Effector CD4-positive, alpha-beta T cell (primary cell): ENCODE results near the gene SESN2.
"Not testable (repeated sequence)": the region's sequence is repeated elsewhere in the genome, so short reads cannot be mapped to it uniquely, and the experiment has no call there.

Experiments used
- DNase-seq: peaks from one replicate; pipeline ENCODE4 v3.0.0-alpha.2; 2020

SESN2 gene

DNA sequence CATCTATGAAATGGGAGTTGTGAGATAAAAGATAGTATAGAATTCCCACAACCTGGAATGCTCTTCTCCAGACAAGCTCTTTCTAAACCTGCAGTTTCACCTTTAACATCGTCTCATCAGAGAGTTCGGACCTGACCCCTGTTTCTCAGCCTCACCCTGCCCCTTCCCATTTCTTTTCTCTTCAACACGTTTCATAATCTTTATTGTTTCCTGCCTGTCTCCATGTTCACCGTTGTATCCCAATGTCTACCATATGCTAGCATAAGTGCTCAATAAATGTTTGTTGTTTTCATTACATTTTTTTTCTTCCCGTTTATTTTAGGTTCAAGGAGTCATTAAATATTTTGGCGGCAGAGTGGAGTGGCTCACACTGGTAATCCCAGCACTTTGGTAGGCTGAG is 32.4 kb downstream of the SESN2 start:
- DNase-seq = no peak

DNA sequence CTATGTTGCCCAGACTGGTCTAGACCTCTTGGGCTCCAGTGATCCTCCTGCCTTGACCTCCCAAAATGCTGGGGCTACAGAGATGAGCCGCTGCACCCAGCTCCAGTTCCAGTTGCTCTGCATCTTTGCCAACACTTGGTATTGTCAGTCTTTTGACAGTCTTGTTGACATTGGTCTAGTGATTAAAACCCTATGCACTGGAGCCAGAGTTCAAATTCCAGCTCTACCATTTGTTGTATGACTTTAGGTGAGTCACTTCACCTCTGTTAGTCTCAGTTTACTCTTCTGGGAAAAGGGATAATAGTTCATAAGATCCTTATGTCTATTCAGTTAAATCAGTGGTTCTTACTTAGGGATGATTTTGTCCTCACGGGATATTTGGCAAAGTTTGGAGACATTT is 36.6 kb downstream of the SESN2 start:
- DNase-seq = no peak

GRCh38 chr1:28296401-28297261 is 37.3 kb downstream of the SESN2 start:
- no peak for DNase-seq

- DNase-seq = no peak
Measured at GRCh38 chr1:28297826-28298225, 38.5 kb downstream of the SESN2 start.

GRCh38 chr1:28298438-28298837 is 39.1 kb downstream of the SESN2 start:
- DNase-seq = no peak

GRCh38 chr1:28301368-28302174 is 42.3 kb downstream of the SESN2 start:
- no peak for DNase-seq

- DNase-seq = no peak
Measured at GRCh38 chr1:28302247-28302646, 42.9 kb downstream of the SESN2 start.

DNA sequence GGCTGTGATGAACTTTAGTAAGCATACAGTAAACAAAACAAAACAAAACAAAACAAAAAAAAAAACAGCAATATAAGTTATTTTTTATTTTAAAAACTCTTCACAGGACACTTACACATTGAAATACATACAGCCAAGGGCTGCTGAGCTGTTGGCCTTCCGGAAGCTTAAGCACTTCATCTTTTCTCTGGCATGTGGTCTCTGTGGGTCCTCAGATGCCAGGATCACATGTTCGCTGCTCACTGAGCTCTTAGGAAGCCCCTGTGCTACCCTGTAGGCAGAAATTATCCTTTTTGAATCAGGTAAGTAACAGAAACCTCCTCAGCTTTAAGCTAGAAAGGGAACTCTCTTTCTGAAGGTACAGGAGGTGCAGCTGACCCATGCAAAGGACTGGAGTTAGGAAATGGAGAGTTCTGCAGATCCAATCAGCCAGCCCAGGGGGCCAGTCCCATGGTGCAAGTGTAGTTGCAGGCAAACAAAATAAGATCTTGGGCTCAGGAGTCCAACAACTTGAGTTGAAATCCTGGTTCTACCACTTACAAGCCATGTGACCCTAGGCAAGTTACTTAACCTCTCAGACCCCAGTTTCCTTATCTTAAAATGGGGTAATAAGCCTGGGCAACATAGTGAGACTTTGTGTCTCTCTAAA is 47.1 kb downstream of the SESN2 start:
- no peak for DNase-seq

DNA sequence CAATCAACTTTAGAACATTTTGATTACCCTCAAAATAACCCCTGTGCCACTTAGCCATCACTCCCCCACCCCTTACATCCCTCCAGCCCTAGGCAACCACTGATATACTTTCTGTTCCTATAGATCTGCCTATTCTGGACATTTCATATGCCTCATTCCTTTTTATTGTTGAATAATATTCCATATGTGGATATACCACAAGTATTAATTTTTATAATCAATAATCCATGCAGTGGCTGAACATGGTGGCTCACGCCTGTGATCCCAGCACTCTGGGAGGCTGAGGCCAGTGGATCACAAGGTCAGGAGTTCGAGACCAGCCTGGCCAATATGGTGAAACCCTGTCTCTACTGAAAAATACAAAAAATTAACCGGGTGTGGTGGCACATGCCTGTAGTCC is 49.4 kb downstream of the SESN2 start:
- DNase-seq = no peak

GRCh38 chr1:28309702-28310101 is 50.4 kb downstream of the SESN2 start:
- no peak for DNase-seq

DNA sequence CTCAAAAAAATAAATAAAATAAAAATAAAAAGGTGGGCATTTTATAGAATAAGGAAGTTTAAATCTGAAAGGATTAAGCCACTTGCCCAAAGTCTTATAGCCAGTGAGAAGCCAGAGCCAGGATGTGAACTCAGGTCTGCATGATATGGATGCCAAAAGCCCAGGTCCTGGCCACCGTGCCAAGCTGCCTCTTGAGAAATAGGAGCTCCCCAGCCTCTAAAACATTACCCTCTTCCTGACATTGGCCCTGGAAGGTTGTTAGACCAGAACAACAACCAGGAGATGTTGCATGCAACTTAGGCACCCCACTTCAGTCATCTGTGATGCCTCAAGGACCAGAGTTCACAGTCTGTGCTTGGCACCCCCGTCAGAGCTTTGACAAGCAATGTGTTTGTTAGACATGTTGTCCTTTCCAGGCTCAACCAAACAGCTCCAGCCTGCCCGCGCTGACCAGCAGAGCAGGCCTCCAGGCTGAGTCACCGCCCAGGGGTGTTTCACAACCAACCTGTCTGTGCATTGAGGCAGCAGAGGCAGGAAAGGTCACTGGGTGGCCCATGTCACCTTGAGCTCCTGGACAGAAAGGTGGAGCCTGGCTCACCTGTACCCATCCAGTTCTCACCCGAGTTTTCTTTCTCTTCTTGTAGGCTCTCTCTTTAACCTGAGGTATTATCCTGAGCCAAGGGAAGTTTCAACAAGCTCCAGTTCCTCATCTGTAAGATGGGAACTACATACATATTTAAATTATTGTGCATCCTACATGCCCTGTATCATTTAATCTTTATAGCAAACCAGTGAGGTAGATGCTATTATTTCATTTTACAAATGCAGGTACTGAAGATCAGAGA is 54.6 kb downstream of the SESN2 start:
- no peak for DNase-seq

- no peak for DNase-seq
Measured at GRCh38 chr1:28314547-28314941, 55.2 kb downstream of the SESN2 start.

DNA sequence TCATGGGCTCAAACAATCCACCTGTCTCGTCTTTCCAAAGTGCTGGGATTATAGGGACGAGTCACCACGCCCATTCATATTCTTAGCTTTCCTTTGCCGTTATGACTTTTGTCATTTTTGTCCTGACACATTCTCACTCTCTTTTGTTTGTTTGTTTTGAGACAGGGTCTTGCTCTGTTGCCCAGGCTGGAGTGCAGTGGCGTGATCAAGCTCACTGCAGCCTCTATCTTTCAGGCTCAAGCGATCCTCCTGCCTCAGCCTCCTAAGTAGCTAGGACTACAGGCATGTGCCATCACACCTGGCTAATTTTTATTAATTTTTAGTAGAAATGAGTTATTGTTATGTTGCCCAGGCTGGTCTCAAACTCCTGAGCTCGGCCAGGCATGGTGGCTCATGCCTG is 57.7 kb downstream of the SESN2 start:
- no peak for DNase-seq

DNA sequence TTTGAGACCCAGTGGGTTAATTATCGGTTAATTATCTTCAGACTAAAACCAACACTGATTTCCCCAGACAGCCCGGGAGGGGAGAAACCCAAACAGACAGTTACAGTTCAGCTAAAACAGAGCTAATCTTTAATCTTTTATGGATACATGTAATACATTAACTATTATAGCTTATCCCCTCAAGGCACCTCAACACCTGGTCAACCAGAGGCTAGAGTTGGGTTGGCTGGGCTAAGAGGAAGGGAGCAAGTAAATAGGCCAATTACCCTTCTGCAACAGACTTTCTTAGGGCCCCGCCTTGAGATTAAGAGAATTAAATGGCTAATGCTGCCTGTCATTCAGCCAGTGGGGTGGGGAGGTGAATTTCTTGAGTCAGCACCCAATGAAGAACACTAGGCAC is 62.9 kb downstream of the SESN2 start:
- DNase-seq = no peak

DNA sequence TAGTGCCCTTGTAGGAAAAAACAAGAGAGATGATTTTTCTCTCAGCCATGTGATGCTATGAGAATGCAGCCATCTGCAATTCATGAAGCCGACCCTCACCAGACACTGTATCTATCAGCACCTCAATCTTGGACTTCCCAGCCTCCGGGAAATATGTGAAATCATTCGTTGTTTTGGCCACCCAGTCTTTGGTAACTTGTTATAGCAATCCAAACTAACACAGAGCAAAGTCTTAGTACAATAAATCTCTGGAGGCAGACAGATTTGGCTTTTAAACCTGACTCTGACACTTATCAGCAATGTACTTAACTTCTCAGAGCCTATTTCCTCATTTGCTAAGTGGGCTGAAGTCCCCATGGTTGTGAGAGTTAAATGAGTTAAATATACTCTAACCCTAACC is 64.4 kb downstream of the SESN2 start:
- no peak for DNase-seq

DNA sequence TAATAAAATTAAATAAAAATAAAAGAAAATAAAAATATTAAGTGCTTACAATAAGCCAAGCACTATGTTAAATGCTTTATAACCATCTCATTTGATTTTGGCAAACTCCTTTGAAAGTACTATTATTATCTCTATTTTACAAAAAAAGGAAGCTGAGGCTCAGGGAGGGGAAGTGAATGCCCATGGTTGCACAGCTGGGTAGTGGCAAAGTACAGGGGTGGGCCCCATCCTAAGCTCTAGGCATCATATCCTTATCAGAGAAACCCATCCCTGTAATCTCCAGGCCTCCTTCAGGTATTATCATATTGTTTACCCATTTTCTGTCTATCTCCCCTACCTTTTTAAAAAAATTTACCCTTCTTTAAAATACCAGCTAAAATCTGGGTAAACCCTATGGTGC is 67.2 kb downstream of the SESN2 start:
- DNase-seq = no peak

DNA sequence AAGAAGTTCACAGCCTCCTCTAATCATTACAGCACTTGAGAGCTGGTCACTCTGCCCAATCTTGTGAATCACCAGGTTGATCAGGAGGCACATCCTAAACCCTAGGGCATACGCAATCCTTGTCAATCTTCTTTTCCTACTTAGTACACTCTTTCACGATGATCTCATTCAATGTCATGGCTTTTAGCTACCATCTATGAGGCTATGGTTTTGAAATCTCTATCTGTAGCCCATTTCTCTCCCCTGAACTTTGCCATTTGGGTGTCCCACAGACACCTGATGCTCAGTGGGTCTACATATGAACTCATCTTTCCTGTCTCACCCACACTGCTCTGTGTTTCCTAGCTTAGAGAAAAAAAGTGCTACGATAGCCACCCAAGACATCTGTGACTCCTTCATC is 67.7 kb downstream of the SESN2 start:
- DNase-seq = no peak

GRCh38 chr1:28327431-28327830 is 68.1 kb downstream of the SESN2 start:
- DNase-seq = not testable (repeated sequence)

GRCh38 chr1:28328228-28328648 is 68.9 kb downstream of the SESN2 start:
- DNase-seq = no peak

DNA sequence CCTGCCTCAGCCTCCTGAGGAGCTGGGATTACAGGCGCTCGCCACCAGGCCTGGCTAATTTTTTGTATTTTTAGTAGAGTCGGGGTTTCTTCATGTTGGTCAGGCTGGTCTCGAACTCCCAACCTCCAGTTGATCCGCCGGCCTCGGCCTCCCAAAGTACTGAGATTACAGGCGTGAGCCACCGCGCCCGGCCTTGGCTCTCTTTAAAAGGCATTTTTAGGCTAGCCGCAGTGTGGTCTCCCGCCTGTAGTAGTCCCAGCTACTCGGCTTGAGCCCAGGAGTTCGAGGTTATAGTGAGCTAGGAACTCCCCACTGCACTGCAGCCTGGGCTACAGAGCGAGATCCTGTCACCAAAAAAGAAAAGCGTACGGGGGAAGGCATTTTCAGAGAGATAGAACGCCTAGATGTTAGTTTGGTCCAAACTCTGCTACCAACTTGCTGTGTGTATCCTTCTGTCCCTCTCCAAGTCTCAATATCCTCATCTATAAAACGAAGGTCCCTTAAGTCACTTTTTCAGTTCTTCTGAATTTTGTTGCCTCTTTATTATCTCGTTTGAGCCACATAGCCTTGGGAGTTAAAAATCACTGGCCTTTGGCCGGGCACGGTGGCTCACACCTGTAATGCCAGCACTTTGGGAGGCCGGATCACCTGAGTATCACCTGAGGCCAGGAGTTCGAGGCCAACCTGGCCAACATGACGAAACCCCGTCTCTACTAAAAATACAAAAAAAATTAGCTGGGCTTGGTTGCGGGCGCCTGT is 70.3 kb downstream of the SESN2 start:
- no peak for DNase-seq
